Body of pancreas (tissue), 4 donors: ENCODE results near the gene MECR. TPM values are rescaled to one million over a fixed set of nuclear protein-coding genes. Genes with fewer than 3 reads are reported as not detected.
A peak's percentile ranks its signal among the peaks of the same experiment; 100 is the strongest.
"Not testable (repeated sequence)": the region's sequence is repeated elsewhere in the genome, so short reads cannot be mapped to it uniquely, and the experiment has no call there.

ENCODE experiments used
- ATAC-seq: fragments of 150-250 bp; one replicate; pipeline ENCODE4 v1.9.1; 2016
- DNase-seq, 4 donors: peaks; one replicate each; pipeline ENCODE4 v3.0.0-alpha.2; 2019
- H3K27ac ChIP-seq, 4 donors: fragments of 200-600 bp; sonication (generic); 1 replicate in 3 of 4; 2 replicates in 1 of 4; pipeline versions ENCODE4 v1.5.1 to v1.6.1; 2016 to 2019; ENCODE audit warnings: mild to moderate bottlenecking in 1 of 4, mixed read lengths in 1 of 4, moderate library complexity in 1 of 4
- H3K27me3 ChIP-seq, 2 donors: fragments of 200-600 bp; sonication (generic); one replicate each; pipeline ENCODE4 v1.6.0; 2016; ENCODE audit warnings: mild to moderate bottlenecking in 1 of 2
- H3K36me3 ChIP-seq, 2 donors: fragments of 200-600 bp; sonication (generic); replicated peaks in 1 of 2; 2 replicates each; pipeline ENCODE4 v1.5.1; 2016; ENCODE audit warnings: low read depth in 2 of 2; ENCODE audit not compliant: insufficient read depth in 1 of 2
- H3K4me1 ChIP-seq: fragments of 200-600 bp; sonication (generic); one replicate; pipeline ENCODE4 v1.6.0; 2016
- H3K4me3 ChIP-seq, 2 donors: fragments of 200-600 bp; sonication (generic); 1 replicate in 1 of 2; 2 replicates in 1 of 2; pipeline ENCODE4 v1.5.1; 2016 to 2019
- H3K9me3 ChIP-seq, 3 donors: fragments of 200-600 bp; sonication (generic); 1 replicate in 2 of 3; 2 replicates in 1 of 3; pipeline ENCODE4 v1.5.1; 2016
- CTCF ChIP-seq, 7 experiments: fragments of 450-650 bp in 4 of 7; fragments of 200-600 bp in 3 of 7; sonication (generic) in 3 of 7; IDR thresholded peaks; one replicate each; pipeline ENCODE4 v1.5.1; 2016 to 2019; ENCODE audit warnings: antibody characterized with exemption in 7 of 7
- POLR2A ChIP-seq, 3 donors: fragments of 450-650 bp; IDR thresholded peaks; one replicate each; pipeline ENCODE4 v1.6.1; 2016; ENCODE audit warnings: antibody characterized with exemption in 3 of 3, mild to moderate bottlenecking in 2 of 3
- WGBS, 2 donors: methylation state at CpG; one replicate each; pipeline ENCODE4 v1.1.5; 2017; 5-methylcytosine and 5-hydroxymethylcytosine counted together
- intact Hi-C: fragments of 100-400 bp; cut with DNase I; formaldehyde crosslinking; loops from one replicate; pipeline ENCODE4 v1.15.1; 2023
- total RNA-seq, 2 donors: library from RNA; depleted of rRNA; stranded (reverse); fragments of >200 nt; gene quantifications; one replicate each; pipeline ENCODE4 v1.1.0, GENCODE V29; 2016

Gene MECR
- total RNA-seq, 2 donors from 2014 or later, result 10.6 to 30.7 TPM

DNA sequence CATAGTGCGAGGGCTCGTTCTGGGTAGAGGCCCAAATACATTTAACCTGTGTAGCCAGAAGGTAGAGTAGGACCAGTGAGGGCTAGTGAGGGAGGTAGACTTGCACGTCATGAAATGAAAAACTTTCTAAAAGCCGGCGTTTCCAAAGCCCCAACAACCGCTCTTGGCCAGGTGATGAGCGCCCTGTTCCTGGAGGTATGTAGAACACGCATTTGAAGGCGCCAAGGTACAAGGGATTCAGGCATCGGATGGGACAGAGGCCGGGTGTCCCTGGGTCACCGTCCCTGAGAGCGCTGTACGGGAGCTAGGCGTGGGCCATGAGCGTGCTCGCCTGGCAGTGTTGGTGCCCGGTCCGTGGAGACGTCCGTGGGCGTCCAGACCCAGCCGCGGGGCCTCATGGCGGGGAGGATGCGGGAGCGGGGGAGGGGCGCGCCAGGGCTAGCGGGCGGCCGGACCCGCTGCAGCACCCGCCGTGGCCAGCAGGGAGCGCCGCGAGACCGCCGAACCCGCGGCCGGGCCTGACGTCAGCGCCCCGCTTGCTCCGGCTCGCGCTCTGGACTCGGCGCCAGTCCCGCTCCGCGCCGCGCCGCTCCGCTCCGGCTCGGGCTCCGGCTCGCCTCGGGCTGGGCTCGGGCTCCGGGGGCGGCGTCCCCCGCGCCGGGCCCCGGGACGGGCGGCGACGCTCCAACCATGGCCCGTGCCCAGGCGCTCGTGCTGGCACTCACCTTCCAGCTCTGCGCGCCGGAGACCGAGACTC lies 5.4 kb upstream of the MECR start, which contains the start of gene PTPRU:
PTPRU (plus strand) TSS at position 568 of the 757 bp plus-strand sequence; CDS start at position 691, 123 bp downstream.
- Histone ChIP-seq H3K27me3 (no peaks in the 10 kb centered on the region), H3K27ac (peak within 1 kb of the TSS; percentile 62 to 74 (median 71)), H3K4me3 (peak within 1 kb of the TSS; percentile 37 to 45), H3K4me1 (peaks cover 26% of the 10 kb centered on the region), H3K9me3 (no peaks in the 10 kb centered on the region), H3K36me3 (no peaks in the 10 kb centered on the region)
- intact Hi-C loops, result no loop called here
- TF ChIP-seq POLR2A (IDR thresholded peaks at IDR 0.05) (peak in 1 of 3 donors; percentile 32), CTCF (IDR thresholded peaks at IDR 0.05) (peak; percentile 37 to 99 (median 93))
- DNase-seq, result peak; percentile 79 to 89 (median 86)
- 4 to 9% methylated on average over 6 to 56 of the region's 82 CpGs for WGBS, 2 donors
- ATAC-seq, result peak; percentile 87

DNA sequence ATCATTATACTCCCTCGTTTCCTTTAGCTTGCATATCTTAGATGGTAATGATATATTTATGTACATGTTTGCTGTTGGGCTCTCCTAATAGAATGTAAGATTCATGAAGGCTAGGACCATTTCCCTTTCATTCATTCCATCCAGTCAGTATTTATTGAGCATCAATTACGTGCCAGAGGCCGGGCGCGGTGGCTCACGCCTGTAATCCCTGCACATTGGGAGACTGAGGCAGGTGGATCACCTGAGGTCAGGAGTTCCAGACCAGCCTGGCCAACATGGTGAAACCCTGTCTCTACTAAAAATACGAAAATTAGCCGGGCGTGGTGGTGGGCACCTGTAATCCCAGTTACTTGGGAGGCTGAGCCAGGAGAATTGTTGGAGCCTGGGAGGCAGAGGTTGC lies 4.1 kb upstream of the MECR start:
- peaks cover 34% of the 10 kb centered on the region for H3K4me1 ChIP-seq
- ATAC-seq, H3K9me3 ChIP-seq, H3K27me3 ChIP-seq, DNase-seq, H3K27ac ChIP-seq, H3K4me3 ChIP-seq, H3K36me3 ChIP-seq, intact Hi-C loops: not testable (repeated sequence)
- WGBS, 2 donors, result 67 to 71% methylated on average over 9 of the region's 9 CpGs

DNA sequence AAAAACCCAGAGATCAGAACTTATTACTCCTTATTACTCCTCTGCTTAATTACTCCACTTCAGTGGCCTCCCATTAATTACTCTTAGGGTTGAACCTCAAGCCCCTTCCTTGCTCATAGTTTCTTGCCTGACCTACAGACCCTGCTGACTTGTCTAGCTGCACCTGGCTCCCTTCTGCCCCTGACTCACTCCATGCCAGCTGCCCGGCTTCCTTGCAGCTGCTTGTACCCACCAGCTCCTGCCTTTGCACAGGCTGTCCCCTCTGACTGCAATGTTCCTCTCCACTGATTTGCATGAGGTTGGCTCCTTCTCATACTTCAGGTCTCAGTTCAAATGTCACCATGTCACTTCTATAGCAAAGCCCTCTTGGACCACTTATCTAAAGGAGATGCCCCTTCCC lies 3.7 kb upstream of the MECR start:
- intact Hi-C loops, result no loop called here
- 47 to 48% methylated on average over 1 of the region's 1 CpG for WGBS, 2 donors
- Histone ChIP-seq H3K36me3 (no peaks in the 10 kb centered on the region), H3K27ac (no peak overlapping the region), H3K27me3 (no peaks in the 10 kb centered on the region), H3K9me3 (no peaks in the 10 kb centered on the region), H3K4me1 (peaks cover 38% of the 10 kb centered on the region), H3K4me3 (no peak overlapping the region)
- no peak for TF ChIP-seq CTCF (IDR thresholded peaks at IDR 0.05)
- no peak for TF ChIP-seq POLR2A (IDR thresholded peaks at IDR 0.05)
- DNase-seq, result no peak
- no peak for ATAC-seq

DNA sequence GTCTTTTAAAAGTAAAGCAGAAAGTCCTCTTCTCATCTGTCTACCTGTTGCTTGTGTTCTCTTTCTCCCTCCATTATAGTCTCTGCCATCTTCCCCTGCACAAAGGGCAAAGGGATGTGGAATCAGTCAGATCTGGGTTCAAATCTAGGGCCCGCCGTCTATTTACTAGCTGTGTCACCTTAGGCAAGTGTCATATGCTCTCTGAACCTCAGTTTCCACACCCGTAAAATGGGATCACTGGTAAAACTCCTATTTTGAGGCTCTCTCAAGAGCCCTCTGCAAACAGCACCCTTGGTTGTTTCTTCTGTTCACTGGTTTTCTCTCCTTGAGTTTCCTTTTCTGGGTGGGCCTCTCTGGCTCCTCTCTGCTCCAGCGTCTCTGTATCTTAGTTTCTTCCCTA lies 3.0 kb upstream of the MECR start:
- Histone ChIP-seq H3K36me3 (no peaks in the 10 kb centered on the region), H3K27me3 (no peaks in the 10 kb centered on the region), H3K27ac (no peak overlapping the region), H3K9me3 (no peaks in the 10 kb centered on the region), H3K4me3 (no peak overlapping the region), H3K4me1 (peaks cover 38% of the 10 kb centered on the region)
- no peak for DNase-seq
- intact Hi-C loops, result no loop called here
- ATAC-seq, result no peak
- TF ChIP-seq CTCF (IDR thresholded peaks at IDR 0.05) (no peak), POLR2A (IDR thresholded peaks at IDR 0.05) (no peak)
- 62 to 71% methylated on average over 4 of the region's 4 CpGs for WGBS, 2 donors

DNA sequence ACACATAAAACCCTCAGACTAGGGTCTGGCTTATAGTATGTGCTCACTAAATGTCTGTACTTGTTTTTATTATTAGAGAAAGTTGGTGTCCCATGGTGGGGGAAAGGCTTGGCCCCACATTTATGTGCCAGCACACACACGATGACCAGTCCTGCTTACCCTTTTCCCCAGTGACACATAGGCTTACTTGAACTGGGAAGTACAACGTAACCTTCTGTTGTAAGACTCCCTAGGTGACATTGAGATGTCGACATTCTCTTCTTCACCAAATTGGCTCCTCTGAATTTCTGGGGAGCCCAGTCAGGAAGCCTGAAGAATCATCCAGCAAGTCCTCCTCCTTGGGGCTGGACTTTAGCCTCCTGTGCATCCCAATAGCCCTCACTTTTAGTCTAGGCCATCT lies 1.7 kb upstream of the MECR start:
- TF ChIP-seq CTCF (IDR thresholded peaks at IDR 0.05) (no peak), POLR2A (IDR thresholded peaks at IDR 0.05) (no peak)
- H3K36me3 ChIP-seq, result no peaks in the 10 kb centered on the region
- H3K27ac ChIP-seq, result no peak overlapping the region
- H3K4me1 ChIP-seq, result peaks cover 29% of the 10 kb centered on the region
- intact Hi-C loops, result no loop called here
- WGBS, 2 donors, result 75 to 83% methylated on average over 3 of the region's 3 CpGs
- H3K27me3 ChIP-seq, result no peaks in the 10 kb centered on the region
- ATAC-seq (no peak), DNase-seq (no peak)
- H3K4me3 ChIP-seq, result no peak overlapping the region
- H3K9me3 ChIP-seq, result no peaks in the 10 kb centered on the region
